Ishikawa (cell line): Measurements from ENCODE around the gene PRCD.

ENCODE experiments used
- CEBPB ChIP-seq: IDR thresholded peaks from 2 replicates; pipeline ENCODE4 v1.6.1; 2012
- CREB1 ChIP-seq: IDR thresholded peaks from 2 replicates; pipeline ENCODE4 v1.6.1; 2012; ENCODE audit warnings: low read depth
- EGR1 ChIP-seq: IDR thresholded peaks from 2 replicates; pipeline ENCODE4 v1.6.1; 2012
- EP300 ChIP-seq: IDR thresholded peaks from 2 replicates; pipeline ENCODE4 v1.6.1; 2012; ENCODE audit warnings: borderline replicate concordance
- FOXM1 ChIP-seq: IDR thresholded peaks from 2 replicates; pipeline ENCODE4 v1.6.1; 2012; ENCODE audit warnings: low read depth, borderline replicate concordance
- NFIC ChIP-seq: IDR thresholded peaks from 2 replicates; pipeline ENCODE4 v1.6.1; 2012
- RAD21 ChIP-seq: IDR thresholded peaks from 2 replicates; pipeline ENCODE4 v1.6.1; 2012; ENCODE audit warnings: low read depth
- TAF1 ChIP-seq: IDR thresholded peaks from 2 replicates; pipeline ENCODE4 v1.6.1; 2012; ENCODE audit warnings: low read depth, mild to moderate bottlenecking
- TCF12 ChIP-seq: IDR thresholded peaks from 2 replicates; pipeline ENCODE4 v1.6.1; 2012; ENCODE audit warnings: low read depth
- TEAD4 ChIP-seq: IDR thresholded peaks from 2 replicates; pipeline ENCODE4 v1.6.1; 2012
- YY1 ChIP-seq: IDR thresholded peaks from 2 replicates; pipeline ENCODE4 v1.6.1; 2012; ENCODE audit warnings: low read depth
- ZBTB7A ChIP-seq: IDR thresholded peaks from 2 replicates; pipeline ENCODE4 v1.6.1; 2012; ENCODE audit warnings: low read depth
- TF ChIP-seq, protein P1 (sequence below): IDR thresholded peaks from 2 replicates; pipeline ENCODE4 v1.6.1; 2012
- TF ChIP-seq, protein P2 (sequence below): IDR thresholded peaks from 2 replicates; pipeline ENCODE4 v1.6.1; 2012
- TF ChIP-seq, protein P3 (sequence below): IDR thresholded peaks from 2 replicates; pipeline ENCODE4 v1.6.1; 2012; ENCODE audit warnings: low read depth, mild to moderate bottlenecking

PRCD gene

DNA sequence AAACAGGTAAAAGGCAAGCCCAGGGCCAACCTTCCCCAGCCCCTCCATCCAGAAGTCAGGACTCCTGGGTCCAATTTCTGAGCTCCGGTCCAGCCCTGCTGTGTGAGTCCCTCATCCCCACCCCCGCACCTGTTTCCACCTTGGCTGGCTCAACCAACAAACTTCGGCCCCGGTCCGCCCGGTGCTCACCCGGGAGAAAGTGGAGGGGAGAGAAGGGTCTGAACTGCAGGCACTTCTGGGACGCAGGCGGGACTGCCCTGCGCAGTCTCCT lies 39.2 kb upstream of the PRCD start:
- TF ChIP-seq EGR1, result 0 out of 2 replicates have a peak, but pooled peaks have one; percentile 34
- TF ChIP-seq, protein P1, sequence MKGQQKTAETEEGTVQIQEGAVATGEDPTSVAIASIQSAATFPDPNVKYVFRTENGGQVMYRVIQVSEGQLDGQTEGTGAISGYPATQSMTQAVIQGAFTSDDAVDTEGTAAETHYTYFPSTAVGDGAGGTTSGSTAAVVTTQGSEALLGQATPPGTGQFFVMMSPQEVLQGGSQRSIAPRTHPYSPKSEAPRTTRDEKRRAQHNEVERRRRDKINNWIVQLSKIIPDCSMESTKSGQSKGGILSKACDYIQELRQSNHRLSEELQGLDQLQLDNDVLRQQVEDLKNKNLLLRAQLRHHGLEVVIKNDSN, result no peak

DNA sequence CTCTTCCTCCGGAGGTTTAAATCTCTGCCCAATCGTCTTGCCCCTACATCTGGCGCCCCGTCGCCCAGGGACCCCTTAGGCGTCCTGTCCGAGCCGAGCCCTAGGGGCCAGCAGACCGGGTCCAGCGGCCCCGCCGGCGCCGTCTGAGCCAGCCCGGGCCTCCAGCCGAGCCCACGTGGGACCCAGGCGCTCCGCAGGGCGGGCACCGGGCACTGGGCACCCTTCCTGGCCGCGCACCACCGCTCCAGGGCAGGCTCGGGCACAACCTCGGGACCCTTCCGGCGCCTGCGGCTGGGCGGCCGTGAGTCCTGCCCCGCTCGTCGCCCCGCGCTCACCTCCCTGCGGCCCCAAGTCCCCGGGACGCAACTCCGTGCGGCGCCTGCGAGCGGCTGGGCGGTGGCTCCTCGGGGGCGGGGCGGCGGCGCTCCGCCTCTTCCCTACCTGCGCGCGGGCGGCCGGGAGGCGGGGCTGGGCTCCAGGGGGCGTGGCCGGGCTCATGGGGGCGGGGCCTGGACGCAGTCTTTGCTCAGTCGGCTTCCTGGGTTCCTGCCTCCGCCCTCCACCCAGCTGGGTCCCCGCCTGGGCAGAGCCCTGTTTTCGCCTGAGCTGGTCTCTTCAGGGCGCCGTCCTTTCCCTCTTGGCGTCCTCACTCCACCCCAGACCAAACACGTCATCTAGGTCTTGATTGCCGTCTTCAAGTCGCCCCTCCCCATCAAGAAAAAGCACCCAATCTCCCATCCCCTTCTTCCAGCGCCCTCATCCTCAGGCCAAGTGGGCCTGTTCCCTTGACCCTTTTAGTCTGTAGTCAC lies 38.6 kb upstream of the PRCD start, which contains the start of gene RHBDF2:
RHBDF2 (minus strand) TSS at position 406 of the 809 bp plus-strand sequence. CDS start 19,899 bp downstream, outside the sequence.
- TF ChIP-seq TCF12 (peak; percentile 18; the same call in 1 of the 2 replicates), RAD21 (no peak), EP300 (peak; percentile 11; the same call in 1 of the 2 replicates), NFIC (no peak), TAF1 (peak; percentile 61; the same call in 1 of the 2 replicates)
- TF ChIP-seq, protein P2, sequence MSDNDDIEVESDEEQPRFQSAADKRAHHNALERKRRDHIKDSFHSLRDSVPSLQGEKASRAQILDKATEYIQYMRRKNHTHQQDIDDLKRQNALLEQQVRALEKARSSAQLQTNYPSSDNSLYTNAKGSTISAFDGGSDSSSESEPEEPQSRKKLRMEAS, result peak; percentile 68; the same call in 1 of the 2 replicates
- TF ChIP-seq, protein P1, result peak; percentile 64

DNA sequence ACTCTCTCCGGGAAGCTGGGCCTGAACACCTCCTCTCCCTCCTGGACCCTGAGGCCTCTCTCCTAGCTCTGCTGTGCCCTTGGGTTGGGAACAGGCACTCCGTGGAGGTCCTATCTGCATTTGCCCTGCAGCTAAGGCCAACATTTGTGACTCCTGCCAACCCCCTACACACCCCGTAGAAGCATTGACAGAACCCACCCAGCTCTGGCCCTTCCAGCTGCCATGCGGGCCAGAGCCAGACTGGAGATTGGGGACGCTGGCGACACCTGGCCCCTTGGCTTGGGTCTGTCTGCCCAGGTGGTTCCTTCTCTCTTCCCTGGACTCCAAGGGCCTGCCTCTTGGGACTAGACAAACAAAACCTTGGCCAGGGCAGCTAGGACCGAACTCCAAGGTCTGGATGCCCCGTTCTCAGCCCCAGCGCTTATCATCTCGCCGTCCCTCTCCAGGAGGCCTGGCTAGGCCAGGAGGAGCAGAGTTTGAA lies 38.0 kb upstream of the PRCD start:
- TF ChIP-seq, protein P2, result no peak
- no peak for TF ChIP-seq TEAD4
- TF ChIP-seq, protein P1, result no peak

DNA sequence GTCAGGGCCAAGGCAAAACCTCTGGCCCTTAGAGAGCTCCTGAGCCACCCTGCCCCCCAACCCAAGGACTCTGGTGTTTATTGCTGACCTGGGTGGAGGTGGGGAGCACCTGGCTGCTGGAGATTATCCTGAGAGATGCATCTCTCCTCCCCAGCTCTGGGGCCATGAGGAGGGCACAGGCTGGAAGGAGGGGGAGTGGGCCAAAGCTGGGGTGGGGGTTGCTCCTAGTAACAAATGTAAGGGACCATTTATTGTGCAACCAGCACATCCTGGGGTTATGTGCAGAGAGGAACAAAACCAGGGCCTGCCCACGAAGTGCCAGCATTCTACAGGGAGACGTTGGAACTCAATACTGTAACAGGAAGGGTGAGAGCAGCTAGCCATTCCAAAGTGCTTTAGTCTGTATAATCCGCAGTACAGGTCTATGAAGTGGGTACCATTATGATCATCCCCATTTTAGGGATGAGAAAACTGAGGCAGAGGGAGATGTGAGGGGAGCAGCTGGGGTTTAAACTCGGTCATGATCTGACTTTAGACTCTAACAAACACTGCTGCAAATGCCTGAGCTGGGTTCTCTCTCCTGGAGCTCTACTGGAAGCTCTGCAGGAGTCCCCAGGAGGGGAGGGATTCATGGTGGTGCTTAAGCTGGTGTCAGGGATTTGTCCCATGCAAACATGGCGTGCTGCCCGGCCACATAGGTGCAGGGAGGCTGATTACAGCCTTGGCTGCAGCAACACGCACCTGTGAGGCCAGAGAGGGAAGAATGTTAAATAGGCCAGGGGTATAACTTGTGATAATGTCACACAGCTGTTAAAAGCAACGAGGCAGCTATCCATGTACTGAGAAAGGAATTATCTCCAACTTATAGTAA lies 37.3 kb upstream of the PRCD start:
- TF ChIP-seq TAF1 (no peak), CEBPB (no peak), TEAD4 (no peak), ZBTB7A (no peak), CREB1 (no peak), EP300 (no peak), YY1 (no peak), TCF12 (no peak), NFIC (no peak), RAD21 (no peak)
- TF ChIP-seq, protein P3, sequence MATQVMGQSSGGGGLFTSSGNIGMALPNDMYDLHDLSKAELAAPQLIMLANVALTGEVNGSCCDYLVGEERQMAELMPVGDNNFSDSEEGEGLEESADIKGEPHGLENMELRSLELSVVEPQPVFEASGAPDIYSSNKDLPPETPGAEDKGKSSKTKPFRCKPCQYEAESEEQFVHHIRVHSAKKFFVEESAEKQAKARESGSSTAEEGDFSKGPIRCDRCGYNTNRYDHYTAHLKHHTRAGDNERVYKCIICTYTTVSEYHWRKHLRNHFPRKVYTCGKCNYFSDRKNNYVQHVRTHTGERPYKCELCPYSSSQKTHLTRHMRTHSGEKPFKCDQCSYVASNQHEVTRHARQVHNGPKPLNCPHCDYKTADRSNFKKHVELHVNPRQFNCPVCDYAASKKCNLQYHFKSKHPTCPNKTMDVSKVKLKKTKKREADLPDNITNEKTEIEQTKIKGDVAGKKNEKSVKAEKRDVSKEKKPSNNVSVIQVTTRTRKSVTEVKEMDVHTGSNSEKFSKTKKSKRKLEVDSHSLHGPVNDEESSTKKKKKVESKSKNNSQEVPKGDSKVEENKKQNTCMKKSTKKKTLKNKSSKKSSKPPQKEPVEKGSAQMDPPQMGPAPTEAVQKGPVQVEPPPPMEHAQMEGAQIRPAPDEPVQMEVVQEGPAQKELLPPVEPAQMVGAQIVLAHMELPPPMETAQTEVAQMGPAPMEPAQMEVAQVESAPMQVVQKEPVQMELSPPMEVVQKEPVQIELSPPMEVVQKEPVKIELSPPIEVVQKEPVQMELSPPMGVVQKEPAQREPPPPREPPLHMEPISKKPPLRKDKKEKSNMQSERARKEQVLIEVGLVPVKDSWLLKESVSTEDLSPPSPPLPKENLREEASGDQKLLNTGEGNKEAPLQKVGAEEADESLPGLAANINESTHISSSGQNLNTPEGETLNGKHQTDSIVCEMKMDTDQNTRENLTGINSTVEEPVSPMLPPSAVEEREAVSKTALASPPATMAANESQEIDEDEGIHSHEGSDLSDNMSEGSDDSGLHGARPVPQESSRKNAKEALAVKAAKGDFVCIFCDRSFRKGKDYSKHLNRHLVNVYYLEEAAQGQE, result no peak
- TF ChIP-seq, protein P1, result no peak
- TF ChIP-seq, protein P2, result no peak

DNA sequence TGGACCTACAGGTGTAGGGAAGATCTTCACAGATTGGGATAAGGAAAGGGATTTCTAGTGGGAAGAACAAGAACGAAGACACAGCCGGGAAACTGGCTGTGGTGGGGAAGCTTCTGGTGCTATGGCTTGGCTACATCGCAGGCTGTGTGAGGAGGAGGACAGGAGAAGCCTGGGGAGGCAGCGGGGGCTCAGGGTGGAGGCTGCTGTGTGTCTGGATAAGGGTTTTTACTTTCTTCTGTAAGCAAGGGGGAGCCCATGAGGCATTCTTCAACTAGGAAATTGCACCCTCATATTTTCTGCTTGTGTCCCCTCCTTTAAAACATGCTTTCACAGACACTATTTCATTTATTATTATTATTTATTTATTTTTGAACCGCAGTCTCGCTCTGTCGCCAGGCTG lies 35.7 kb upstream of the PRCD start:
- TF ChIP-seq RAD21, result no peak
- TF ChIP-seq TEAD4, result no peak
- TF ChIP-seq, protein P1, result no peak
- TF ChIP-seq CREB1, result no peak
- no peak for TF ChIP-seq FOXM1
- TF ChIP-seq ZBTB7A, result no peak
- TF ChIP-seq NFIC, result no peak
- TF ChIP-seq, protein P3, result no peak
- TF ChIP-seq CEBPB, result no peak
- no peak for TF ChIP-seq EP300
- TF ChIP-seq, protein P2, result no peak
- no peak for TF ChIP-seq EGR1
- no peak for TF ChIP-seq TAF1
- no peak for TF ChIP-seq TCF12
- TF ChIP-seq YY1, result no peak
